Type B pancreatic cell (in vitro differentiated cells): Measurements from ENCODE around the gene GPRC5A. TPM values are rescaled to one million over a fixed set of nuclear protein-coding genes. Genes with fewer than 3 reads are reported as not detected.

ENCODE experiments used
- DNase-seq: peaks from one replicate; pipeline ENCODE4 v3.0.0; 2021; ENCODE audit warnings: mixed read lengths; ENCODE audit not compliant: unreplicated experiment; ENCODE audit errors: extremely low spot score
- H3K27ac Mint-ChIP-seq: 2 replicates; pipeline ENCODE4 v1.8.0; 2021; ENCODE audit warnings: mild to moderate bottlenecking, mixed read lengths
- H3K27me3 Mint-ChIP-seq: 2 replicates; pipeline ENCODE4 v1.8.0; 2021; ENCODE audit warnings: mixed read lengths
- H3K36me3 Mint-ChIP-seq: 2 replicates; pipeline ENCODE4 v1.8.0; 2021; ENCODE audit warnings: mixed read lengths
- H3K4me1 Mint-ChIP-seq: one replicate; pipeline ENCODE4 v1.8.0; 2021; ENCODE audit warnings: mixed read lengths; ENCODE audit not compliant: unreplicated experiment
- H3K4me3 Mint-ChIP-seq: 2 replicates; pipeline ENCODE4 v1.8.0; 2021; ENCODE audit warnings: mild to moderate bottlenecking, mixed read lengths
- H3K9me3 Mint-ChIP-seq: 2 replicates; pipeline ENCODE4 v1.8.0; 2021; ENCODE audit warnings: mixed read lengths
- CTCF ChIP-seq: fragments of 200-600 bp; sonication (generic); conservative IDR thresholded peaks from 2 replicates; pipeline ENCODE4 v1.5.0; 2021; ENCODE audit warnings: antibody characterized with exemption, mild to moderate bottlenecking
- total RNA-seq: library from RNA; stranded (reverse); gene quantifications from 2 replicates; pipeline ENCODE4 v1.2.1, GENCODE V29; 2021; ENCODE audit warnings: low replicate concordance

GPRC5A gene
- total RNA-seq, 1 donor from 2014 or later: 152 TPM

DNA sequence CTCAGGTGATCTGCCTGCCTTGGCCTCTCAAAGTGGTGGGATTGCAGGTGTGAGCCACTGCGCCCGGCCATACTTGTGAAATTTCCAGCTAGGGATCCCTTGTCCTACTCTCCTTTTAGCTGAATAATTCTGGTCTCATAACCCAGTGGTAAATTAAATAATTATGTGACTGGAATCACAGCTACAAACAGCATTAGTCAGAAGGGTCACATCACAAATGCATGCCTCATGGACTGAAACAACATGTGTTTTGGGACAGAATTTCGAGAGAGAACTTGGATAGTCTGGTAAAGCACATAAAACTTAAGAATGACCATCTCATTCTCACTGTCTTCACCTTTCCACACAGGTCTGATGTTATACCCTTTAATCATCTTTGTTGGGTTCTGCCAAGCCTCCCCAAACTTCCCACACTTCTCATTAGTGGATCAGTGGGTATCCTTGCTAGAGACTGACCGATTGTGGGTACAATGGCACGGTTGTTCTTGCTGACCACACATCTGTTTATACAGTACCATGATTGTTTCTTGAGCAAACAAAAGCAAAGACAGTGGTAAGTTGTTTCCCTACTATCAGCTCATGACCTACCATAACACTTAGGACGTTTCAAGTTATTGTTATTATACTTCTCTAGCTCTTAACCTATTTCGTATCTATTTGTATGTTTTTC lies 55.5 kb downstream of the GPRC5A start:
- no peak for DNase-seq
- H3K9me3 Mint-ChIP-seq: peaks cover 7% of the 10 kb centered on the region
- no peak overlapping the region for H3K27ac Mint-ChIP-seq
- TF ChIP-seq CTCF: no peak
- H3K27me3 Mint-ChIP-seq: no peaks in the 10 kb centered on the region
- H3K4me3 Mint-ChIP-seq: no peak overlapping the region
- H3K36me3 Mint-ChIP-seq: peaks cover 14% of the 10 kb centered on the region
- H3K4me1 Mint-ChIP-seq: no peaks in the 10 kb centered on the region

DNA sequence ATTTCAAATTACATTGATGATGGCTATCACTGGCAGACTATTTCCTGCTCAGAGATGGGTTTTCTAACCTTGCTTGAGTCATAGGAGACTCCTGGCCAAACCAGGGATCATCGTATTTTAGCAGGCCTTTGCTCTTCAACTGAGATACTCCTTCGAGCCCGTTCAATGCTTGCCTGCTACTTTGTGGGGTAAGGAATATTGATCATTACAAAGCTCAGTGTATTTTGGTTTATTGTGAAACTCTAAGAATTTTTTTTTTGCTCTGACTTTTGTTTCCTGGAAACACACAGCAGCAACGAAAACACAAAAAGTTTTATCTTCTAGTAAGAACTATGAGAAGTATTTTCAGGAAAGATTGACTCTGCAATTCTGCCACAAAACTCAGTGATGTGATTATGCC lies 56.5 kb downstream of the GPRC5A start:
- no peaks in the 10 kb centered on the region for H3K4me1 Mint-ChIP-seq
- H3K27ac Mint-ChIP-seq: no peak overlapping the region
- no peak for DNase-seq
- H3K4me3 Mint-ChIP-seq: no peak overlapping the region
- TF ChIP-seq CTCF: no peak
- H3K36me3 Mint-ChIP-seq: peaks cover 14% of the 10 kb centered on the region
- H3K9me3 Mint-ChIP-seq: peaks cover 11% of the 10 kb centered on the region
- H3K27me3 Mint-ChIP-seq: no peaks in the 10 kb centered on the region

GRCh38 chr12:12951504-12951903 lies 60.1 kb downstream of the GPRC5A start:
- TF ChIP-seq CTCF: no peak
- H3K36me3 Mint-ChIP-seq: peaks cover 11% of the 10 kb centered on the region

GRCh38 chr12:12952036-12952435 lies 60.7 kb downstream of the GPRC5A start, which contains the start of gene GPRC5D:
Gene GPRC5D (minus strand): TSS chr12:12952170. CDS start chr12:12950384, 1,786 bp downstream.
- peak within 1 kb of the TSS; percentile 71 for H3K27ac Mint-ChIP-seq

More at GRCh38 chr12:12951504-12951903, 60.1 kb downstream of the GPRC5A start:
- Mint-ChIP-seq H3K9me3 (peaks cover 11% of the 10 kb centered on the region), H3K4me3 (no peak overlapping the region), H3K4me1 (no peaks in the 10 kb centered on the region), H3K27ac (no peak overlapping the region), H3K27me3 (no peaks in the 10 kb centered on the region)
- no peak for DNase-seq

GRCh38 chr12:12954356-12954755 lies 63.0 kb downstream of the GPRC5A start:
- Mint-ChIP-seq H3K9me3 (peaks cover 11% of the 10 kb centered on the region), H3K4me3 (no peak overlapping the region), H3K27me3 (no peaks in the 10 kb centered on the region), H3K27ac (no peak overlapping the region), H3K36me3 (peaks cover 13% of the 10 kb centered on the region), H3K4me1 (no peaks in the 10 kb centered on the region)
- no peak for TF ChIP-seq CTCF
- DNase-seq: no peak

More at GRCh38 chr12:12952036-12952435, 60.7 kb downstream of the GPRC5A start, which contains the start of gene GPRC5D:
- Mint-ChIP-seq H3K9me3 (peaks cover 11% of the 10 kb centered on the region), H3K4me1 (no peaks in the 10 kb centered on the region), H3K4me3 (peak within 1 kb of the TSS; percentile 48), H3K27me3 (no peaks in the 10 kb centered on the region), H3K36me3 (peaks cover 11% of the 10 kb centered on the region)
- no peak for TF ChIP-seq CTCF
- no peak for DNase-seq
